ENCODE results near the gene DGCR8.

Gene DGCR8

DNA sequence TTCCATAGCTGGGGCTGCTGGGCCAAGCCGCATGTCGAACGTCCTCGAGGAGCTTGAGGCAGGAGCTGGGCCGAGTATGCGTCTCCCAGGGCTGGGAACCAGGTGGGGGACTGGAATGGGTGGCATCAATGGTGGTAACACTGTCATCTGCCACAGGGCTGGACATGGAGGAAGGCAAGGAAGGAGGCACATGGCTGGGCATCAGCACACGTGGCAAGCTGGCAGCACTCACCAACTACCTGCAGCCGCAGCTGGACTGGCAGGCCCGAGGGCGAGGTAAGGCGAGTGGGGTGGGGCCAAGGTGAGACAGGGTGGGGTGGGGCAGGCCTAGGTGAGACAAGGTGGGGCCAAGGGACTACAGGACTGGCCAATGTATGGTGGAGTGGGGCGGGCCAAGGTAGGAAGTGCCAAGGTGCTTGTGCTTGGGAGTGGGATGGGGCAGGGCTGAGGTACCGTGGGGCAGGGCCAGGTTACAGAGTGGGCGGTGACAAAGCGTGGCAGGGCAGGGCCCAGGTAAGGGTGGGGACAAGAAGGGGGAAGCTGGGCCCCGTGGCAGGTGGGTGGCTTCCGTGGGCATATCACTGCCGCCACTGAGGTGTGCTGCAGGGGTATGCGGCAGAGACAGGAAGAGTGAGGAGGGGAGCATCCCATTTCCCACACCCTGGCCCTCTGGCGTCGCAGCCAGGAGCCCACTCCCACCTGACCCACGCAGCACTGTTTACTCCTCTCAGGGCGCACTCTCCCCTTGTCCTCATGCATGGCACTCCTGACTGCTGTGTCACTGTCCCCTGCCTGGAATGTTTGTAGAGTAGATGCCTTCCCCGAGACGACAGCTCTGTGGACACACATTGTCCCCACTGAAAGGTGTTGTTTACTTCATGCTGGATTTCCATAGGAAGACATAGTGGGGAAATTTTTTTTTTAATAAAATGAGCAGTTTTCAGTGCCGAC is 27.5 kb upstream of the DGCR8 start:
- DNase-seq (ENCODE audit: low spot score) = no peak

DNA sequence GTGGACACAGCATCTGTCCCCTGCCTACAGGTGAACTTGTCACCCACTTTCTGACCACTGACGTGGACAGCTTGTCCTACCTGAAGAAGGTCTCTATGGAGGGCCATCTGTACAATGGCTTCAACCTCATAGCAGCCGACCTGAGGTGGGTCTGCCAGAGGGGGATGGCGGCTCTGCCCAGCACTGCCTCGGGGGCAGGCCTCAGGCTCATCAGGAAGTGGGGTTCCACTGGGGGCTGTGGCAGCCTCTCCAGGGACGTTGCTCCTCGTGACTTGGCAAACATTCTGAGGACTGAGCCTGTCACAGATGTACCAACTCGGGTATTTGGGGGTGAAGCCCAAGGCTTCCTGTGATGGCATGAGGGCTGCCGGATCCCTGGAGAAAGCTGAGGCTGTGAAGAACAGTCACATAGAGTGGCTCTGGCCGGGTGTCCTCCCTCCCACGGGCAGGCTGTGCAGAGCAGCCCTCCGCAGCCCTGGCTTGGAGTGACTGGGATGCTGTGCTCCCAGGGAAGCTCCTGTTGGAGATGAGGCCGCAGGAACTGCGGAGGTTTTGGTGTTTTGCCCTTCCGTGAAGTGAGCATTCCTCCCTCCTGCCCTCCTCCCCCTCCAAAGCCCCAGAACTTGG is 26.5 kb upstream of the DGCR8 start:
- no peak for DNase-seq (ENCODE audit: low spot score)

- no peak for DNase-seq (ENCODE audit: low spot score)
These were observed 26.0 kb upstream of the DGCR8 start for GRCh38 chr22:20054034-20054427.

DNA sequence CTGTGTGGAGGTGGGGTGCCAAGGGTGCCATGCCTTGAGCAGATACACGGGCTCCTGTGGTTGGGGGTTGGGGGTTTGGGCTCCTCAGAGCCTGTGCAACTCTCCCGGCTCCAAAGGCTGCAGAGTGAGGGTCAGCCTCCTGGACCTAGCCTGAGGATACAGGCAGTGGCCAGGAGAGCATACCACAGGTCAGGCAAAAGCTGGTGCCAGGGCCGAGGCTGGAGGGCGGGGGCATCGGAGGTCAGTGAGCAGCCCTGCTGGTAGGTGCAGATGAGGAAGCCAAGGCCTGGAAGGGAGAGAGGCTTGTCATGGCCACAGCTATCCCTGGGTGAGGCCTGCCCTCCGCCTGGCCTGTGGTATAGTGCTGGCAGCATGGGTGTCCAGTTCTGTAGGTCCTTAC is 25.6 kb upstream of the DGCR8 start:
- no peak for DNase-seq (ENCODE audit: low spot score)

GRCh38 chr22:20055144-20055543 is 24.9 kb upstream of the DGCR8 start:
- no peak for DNase-seq (ENCODE audit: low spot score)

DNA sequence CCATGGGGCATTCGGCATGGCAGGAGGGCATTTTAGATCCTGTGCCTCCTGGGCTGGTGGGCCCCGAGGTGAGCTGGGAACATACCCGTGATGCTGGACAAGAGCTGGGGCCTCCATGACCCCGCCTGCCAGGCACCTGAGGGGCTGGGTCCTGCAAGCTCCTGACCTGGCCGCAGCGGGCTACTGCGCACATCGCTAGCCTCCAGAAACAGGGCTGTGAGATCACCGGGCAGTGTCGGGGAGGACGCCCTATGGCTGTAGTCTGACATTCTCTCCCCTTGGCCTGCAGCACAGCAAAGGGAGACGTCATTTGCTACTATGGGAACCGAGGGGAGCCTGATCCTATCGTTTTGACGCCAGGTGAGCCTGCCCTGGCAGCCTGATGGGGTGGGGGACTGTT is 24.4 kb upstream of the DGCR8 start:
- DNase-seq (ENCODE audit: low spot score) = no peak

DNA sequence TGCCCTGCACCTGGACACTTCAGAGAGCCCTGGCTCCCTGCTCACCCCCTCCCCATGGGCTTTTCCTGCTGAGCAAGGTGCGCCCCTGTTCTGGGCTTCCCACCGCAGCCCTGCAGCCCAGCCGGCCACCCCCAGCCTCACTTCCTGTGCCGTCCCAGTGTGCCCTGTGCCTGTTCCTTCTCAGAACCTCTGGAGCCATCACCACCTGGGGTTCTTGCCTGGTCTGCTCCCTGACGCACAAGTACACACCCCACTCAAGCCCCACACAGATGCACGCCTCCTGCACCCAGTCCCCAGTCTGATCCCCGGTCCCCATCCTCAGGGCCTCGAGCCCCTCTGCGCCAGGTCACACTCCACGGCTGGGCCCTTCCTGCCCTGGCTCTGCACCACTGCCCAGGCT is 23.9 kb upstream of the DGCR8 start:
- DNase-seq (ENCODE audit: low spot score) = no peak

GRCh38 chr22:20056696-20057386 is 23.2 kb upstream of the DGCR8 start:
- DNase-seq (ENCODE audit: low spot score) = no peak

DNA sequence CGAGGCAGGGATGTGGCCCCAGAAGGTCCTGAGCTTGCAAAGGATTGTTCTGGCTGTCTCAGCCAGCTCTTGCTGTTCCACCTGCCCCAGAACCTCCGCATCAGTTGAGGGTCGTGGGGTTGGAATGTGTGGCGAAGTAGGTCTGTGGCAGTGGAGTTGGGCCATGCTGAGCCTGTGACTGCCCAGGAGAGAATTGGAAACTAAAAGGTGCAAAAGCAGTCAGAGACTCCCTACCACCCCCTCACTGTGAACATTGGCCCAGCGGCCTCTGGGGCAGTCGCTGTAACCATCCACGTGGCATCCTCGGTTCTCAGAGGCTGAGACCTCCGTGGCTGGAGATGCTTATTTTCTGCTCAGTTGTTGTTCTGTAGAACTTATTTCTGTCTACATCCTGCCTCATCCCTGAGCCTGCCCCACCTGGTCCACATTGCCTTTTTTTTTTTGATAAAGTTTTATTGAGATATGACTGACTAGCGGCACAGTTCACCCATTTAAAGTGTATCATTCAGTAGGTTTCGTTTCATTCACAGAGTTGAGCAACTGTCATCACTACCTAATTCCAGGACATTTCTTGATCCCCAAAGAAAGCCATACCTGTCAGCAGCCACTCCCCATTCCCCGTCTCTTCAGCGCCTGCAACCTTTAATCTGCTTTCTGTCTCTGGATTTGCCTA is 22.3 kb upstream of the DGCR8 start:
- no peak for DNase-seq (ENCODE audit: low spot score)

DNA sequence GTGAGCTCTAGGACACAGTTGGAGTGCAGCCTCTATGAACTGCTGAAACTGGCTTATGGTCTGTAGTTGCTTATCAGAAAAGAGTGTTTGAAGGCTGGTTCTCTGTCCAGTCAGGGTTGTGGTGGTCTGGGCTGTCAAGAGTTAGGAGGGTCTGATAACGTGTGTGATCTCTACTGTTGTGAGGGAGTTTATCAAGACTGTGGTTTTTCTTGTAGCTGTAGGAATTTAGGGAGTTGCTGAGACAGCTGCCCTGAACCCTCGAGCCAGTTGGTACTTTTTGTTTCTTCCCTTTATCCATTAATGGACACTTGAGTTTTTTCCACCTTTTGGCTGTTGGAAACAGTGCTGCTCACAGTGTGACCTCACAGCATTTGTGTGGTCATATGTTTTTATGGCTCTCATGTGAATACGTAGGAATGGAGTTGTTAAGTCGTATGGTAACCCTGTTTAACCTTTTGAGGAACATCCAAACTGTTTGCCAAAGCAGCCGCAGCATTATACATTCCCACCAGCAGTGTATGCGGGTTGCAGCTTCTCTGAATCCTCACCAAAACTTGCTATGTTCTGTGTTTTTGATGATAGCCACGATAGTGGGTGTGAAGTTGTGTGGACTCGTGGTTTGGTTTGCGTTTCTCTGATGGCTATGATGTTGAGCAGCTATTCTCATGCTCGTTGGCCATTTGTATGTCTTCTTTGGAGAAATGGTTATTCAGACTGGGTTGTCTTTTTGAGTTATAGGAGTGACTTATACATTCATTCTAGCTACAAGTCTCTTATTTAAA is 20.9 kb upstream of the DGCR8 start:
- no peak for DNase-seq (ENCODE audit: low spot score)

DNA sequence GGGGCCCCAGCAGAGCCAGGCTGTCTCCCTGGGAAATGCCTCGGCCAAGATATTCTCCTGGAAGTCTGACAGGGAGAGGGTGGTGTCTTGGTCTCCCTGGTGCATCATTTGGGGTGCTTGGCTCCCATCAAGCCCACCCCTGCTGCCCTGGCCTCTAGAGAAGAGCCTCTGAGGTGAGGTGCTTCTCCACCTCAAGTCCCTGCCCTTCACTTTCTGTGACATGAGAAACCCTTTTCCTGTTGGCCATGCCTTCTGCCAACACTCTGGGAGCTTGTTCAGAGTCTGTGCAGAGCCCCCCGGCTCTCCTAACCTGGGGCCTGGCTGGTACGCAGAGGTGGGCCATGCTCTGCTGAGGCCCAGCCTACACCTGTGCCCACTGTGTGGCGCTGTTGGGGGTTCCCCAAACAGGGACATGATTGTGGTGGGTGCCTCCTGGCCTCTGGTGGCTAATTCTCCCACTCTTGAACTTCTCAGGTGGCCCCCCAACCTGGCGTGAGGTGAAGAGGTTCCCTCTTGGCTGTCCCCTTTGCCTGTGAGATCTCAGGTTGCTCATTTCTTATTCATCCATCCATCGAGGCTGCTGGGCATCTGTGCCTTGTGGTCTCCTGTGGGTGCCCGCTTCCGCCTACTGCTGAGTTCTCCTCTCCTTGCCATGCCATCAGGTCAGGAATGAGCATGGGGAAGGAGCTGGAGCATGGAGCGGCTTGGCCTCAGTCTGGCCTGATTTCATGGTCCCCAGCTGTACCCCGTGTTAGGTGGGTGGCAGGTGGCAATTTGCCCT is 19.2 kb upstream of the DGCR8 start:
- no peak for DNase-seq (ENCODE audit: low spot score)

DNA sequence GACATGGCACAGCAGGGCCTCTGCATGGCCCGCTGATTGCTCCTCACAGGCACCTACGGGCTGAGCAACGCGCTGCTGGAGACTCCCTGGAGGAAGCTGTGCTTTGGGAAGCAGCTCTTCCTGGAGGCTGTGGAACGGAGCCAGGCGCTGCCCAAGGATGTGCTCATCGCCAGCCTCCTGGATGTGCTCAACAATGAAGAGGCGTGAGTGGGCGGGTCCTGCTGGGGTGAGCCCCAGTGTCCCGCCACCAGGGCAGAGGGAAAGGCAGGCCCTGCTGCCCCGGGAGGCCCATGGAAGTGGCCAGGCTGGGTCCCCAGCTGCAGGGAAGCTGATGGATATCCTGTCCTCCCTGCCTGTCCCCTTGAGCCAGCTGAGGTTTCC is 18.6 kb upstream of the DGCR8 start:
- DNase-seq (ENCODE audit: low spot score) = no peak

DNA sequence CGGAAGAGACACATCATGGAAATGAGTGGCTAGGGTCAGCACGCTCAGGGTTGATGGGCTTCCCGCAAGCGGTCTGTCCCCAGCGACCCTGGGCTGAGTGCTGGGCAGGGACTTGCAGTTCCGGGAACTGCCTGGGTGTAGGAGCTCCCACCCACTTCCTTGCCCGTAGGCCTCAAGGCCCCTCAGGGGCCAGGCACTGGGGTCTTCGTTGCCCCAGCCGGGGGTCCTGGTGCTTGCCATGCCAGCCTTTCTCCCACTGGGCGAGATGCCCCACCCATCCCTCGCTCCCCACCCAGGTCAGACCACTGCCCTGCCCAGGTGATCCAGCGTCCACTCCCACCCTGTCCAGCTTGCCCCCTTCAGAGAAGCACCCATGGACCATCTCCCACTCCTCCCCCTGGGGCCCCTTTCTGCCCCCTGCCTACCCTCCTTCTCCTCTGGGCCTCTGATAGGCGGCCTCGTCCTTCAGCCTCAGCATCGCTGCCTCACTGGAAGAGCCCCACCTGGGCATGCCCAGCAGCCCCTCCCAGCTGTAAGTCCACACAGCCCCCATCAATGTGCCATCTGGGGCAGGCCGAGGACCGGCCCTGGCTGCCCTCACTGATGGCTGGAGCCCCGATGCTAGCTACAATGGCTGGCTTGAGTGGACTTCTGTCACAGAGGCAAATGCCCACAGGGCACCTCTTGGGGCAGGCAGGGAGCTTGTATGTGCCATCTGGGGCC is 17.8 kb upstream of the DGCR8 start:
- DNase-seq (ENCODE audit: low spot score) = no peak

- DNase-seq (ENCODE audit: low spot score) = no peak
These were observed 17.3 kb upstream of the DGCR8 start for GRCh38 chr22:20062766-20063083.

GRCh38 chr22:20063271-20064139 is 16.5 kb upstream of the DGCR8 start:
- DNase-seq (ENCODE audit: low spot score) = no peak

GRCh38 chr22:20064140-20064480 is 15.9 kb upstream of the DGCR8 start:
- no peak for DNase-seq (ENCODE audit: low spot score)

DNA sequence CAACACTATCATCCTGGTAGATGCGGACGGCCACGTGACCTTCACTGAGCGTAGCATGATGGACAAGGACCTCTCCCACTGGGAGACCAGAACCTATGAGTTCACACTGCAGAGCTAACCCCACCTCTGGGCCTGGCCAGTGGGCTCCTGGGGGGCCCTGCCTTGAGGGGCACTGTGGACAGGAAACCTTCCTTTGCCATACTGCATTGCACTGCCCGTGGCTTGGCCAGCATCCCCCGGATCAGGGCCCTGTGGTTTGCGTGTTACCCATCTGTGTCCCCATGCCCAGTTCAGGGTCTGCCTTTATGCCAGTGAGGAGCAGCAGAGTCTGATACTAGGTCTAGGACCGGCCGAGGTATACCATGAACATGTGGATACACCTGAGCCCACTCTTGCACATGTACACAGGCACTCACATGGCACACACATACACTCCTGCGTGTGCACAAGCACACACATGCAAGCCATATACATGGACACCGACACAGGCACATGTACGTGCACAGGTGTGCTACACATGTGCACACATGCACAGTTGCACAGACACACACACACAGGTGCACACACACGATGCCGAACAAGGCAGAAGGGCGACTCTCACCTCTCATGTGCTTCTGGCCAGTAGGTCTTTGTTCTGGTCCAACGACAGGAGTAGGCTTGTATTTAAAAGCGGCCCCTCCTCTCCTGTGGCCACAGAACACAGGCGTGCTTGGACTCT is 15.3 kb upstream of the DGCR8 start:
- DNase-seq (ENCODE audit: low spot score) = no peak

- DNase-seq (ENCODE audit: low spot score) = no peak
These were observed 14.0 kb upstream of the DGCR8 start for GRCh38 chr22:20065896-20066616.
